ENCODE measurements around the gene RUVBL2. TPM values are rescaled to one million over a fixed set of nuclear protein-coding genes. Genes with fewer than 3 reads are reported as not detected.
"Not testable (repeated sequence)": the region's sequence is repeated elsewhere in the genome, so short reads cannot be mapped to it uniquely, and the experiment has no call there.

Gene RUVBL2
- total and polyA plus RNA-seq, 2 of the 4 experiments (the other 2 are of a cell fraction), result 196 to 391 TPM

DNA sequence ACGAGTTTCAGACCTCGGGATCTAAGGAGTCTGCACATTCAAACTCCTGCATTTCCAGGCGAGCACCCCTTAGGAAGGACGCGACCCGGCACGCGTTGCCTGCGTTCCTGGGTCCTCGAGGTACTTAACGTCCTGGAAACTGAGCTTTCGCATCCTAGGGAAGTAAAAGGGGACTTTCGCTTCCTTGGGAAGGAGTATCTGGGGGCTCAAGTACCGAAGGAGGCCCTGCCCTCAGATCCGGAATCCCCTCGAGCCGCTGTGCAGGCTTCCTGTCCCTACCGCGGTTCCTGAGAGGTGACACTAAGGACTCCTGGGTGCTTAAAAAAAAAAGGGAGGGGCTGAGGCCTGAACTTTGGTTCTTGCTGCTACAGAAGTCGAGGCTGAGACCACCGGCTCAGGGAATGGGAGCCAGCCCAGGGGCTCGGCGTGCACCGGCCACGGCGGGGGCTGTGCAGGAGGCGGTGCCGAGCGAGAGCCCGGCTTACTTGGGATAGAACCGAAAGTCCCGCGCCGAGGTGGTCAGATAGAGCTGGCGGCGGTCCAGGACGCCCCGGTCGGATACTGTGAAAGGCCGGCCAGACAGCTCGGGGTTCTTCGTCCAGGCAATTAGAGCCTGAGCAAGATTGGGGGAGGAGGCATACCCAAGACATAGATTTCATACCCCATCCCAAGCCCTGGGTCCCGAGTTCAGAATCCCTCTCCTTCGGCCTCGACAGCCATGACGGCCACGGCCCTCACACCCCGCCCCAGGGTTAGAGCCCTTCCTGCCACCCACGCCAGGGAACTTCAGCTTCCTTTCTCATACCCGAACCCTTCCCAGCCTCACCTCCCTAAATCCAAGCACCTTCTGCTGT lies 24.9 kb downstream of the RUVBL2 start:
- peak overlapping the region in 1 of 2 experiments; percentile 67; a peak in 1 of 4 replicates for H4K8ac ChIP-seq (ENCODE audit: low read depth in 2 of 2, low read length in 2 of 2)
- CTCF ChIA-PET, result interaction anchor here (0.6 to 1.6 kb wide), 5 partner anchors 19 to 119 kb away, joined by 3 to 5 read pairs (median 4); partner anchors contain the start of genes GYS1, NUCB1 and RUVBL2
- POLR2A ChIA-PET (ENCODE audit: unreplicated experiment); H4K20me1 ChIP-seq (ENCODE audit: insufficient read depth, low read length); H4K5ac ChIP-seq (ENCODE audit: low read depth, low read length); BruUV-seq (replicated peaks); H3K18ac ChIP-seq (ENCODE audit: low read depth, low read length); H3K9me3 ChIP-seq (ENCODE audit: control insufficient read depth, insufficient read depth, low read length); dilution Hi-C loops (cut with HindIII; ENCODE audit: low sequenced_read_pairs, unreplicated experiment); intact Hi-C loops (cut with micrococcal nuclease); in situ Hi-C loops (cut with MboI; ENCODE audit: low sequenced_read_pairs); H3K9me1 ChIP-seq (ENCODE audit: insufficient read depth, low read length); ATAC-seq (ENCODE audit: low read depth); H3K27me3 ChIP-seq (ENCODE audit: control insufficient read depth, insufficient read depth, low read length); H3K79me1 ChIP-seq (ENCODE audit: low read depth in 1 of 2, low read length in 2 of 2); DNase-seq; H3K56ac ChIP-seq (ENCODE audit: extremely low read depth, insufficient read depth, low read length); H3K27ac ChIP-seq (ENCODE audit: insufficient read depth, low read length); H2BK20ac ChIP-seq (ENCODE audit: low read depth, low read length); H3K4me1 ChIP-seq (ENCODE audit: control insufficient read depth, insufficient read depth, low read length); H2BK5ac ChIP-seq (ENCODE audit: low read depth, low read length, poor library complexity, severe bottlenecking); H2AK9ac ChIP-seq (replicated peaks; ENCODE audit: low read depth, low read length, poor library complexity): not testable (repeated sequence)
- peak overlapping the region; percentile 37; the same call in 1 of the 2 replicates for H4K91ac ChIP-seq (ENCODE audit: insufficient read depth, low read depth, low read length)
- H2AFZ ChIP-seq (replicated peaks; ENCODE audit: low read length, poor library complexity), result peak overlapping the region; percentile 72
- H3K4me2 ChIP-seq (ENCODE audit: low read depth, low read length), result peak overlapping the region; percentile 93
- 0 out of 2 replicates have a peak overlapping the region, but pooled peaks have one; percentile 64 for H2BK120ac ChIP-seq (ENCODE audit: low read depth, low read length)
- 0 out of 2 replicates have a peak overlapping the region, but pooled peaks have one; percentile 35 for H3K4ac ChIP-seq (ENCODE audit: low read depth, low read length)
- peak overlapping the region; percentile 59; the same call in 1 of the 2 replicates for H3K23ac ChIP-seq (ENCODE audit: low read depth, low read length)
- H3K36me3 ChIP-seq (ENCODE audit: control insufficient read depth, insufficient read depth, low read length), result peaks cover 22% of the 10 kb centered on the region
- peak overlapping the region; percentile 73 for H2AK5ac ChIP-seq (ENCODE audit: low read depth, low read length)
- WGBS, 2 experiments (ENCODE audit: extremely low coverage in 2 of 2, insufficient read length in 1 of 2), result 30% methylated on average over 16 of the region's 50 CpGs; no CpG with 5 or more reads in 1 of the 2 experiments
- H3K9ac ChIP-seq (ENCODE audit: low read depth, low read length), result peak overlapping the region; percentile 34; the same call in 1 of the 2 replicates
- peak overlapping the region; percentile 13; the same call in 1 of the 3 replicates for H2BK15ac ChIP-seq (ENCODE audit: low read depth, low read length)
- peak overlapping the region; percentile 91 for H3K14ac ChIP-seq (replicated peaks; ENCODE audit: low read depth, low read length)
- peak overlapping the region; percentile 32; the same call in 1 of the 2 replicates for H3K4me3 ChIP-seq (ENCODE audit: insufficient read depth, low read depth, low read length)

All from IMR-90 (cell line).